Right lung (tissue), 5 donors: Measurements from ENCODE around the gene FLYWCH2. TPM values are rescaled to one million over a fixed set of nuclear protein-coding genes. Genes with fewer than 3 reads are reported as not detected.

Experiments
- DNase-seq, 2 donors: peaks; one replicate each; pipeline ENCODE4 v3.0.0-alpha.2; 2013
- polyA plus RNA-seq, 5 donors: library from polyadenylated mRNA; unstranded; fragments of 120-200 nt; gene quantifications; one replicate each; pipeline versions ENCODE4 v1.2.1 to v1.2.3, GENCODE V29; 2013; ENCODE audit warnings: inconsistent platforms in 1 of 5, low replicate concordance in 1 of 5; ENCODE audit not compliant: insufficient read length in 5 of 5, insufficient read depth in 1 of 5

FLYWCH2 gene
- polyA plus RNA-seq, 5 donors, result 14.0 to 34.9 (median 19.8) TPM

DNA sequence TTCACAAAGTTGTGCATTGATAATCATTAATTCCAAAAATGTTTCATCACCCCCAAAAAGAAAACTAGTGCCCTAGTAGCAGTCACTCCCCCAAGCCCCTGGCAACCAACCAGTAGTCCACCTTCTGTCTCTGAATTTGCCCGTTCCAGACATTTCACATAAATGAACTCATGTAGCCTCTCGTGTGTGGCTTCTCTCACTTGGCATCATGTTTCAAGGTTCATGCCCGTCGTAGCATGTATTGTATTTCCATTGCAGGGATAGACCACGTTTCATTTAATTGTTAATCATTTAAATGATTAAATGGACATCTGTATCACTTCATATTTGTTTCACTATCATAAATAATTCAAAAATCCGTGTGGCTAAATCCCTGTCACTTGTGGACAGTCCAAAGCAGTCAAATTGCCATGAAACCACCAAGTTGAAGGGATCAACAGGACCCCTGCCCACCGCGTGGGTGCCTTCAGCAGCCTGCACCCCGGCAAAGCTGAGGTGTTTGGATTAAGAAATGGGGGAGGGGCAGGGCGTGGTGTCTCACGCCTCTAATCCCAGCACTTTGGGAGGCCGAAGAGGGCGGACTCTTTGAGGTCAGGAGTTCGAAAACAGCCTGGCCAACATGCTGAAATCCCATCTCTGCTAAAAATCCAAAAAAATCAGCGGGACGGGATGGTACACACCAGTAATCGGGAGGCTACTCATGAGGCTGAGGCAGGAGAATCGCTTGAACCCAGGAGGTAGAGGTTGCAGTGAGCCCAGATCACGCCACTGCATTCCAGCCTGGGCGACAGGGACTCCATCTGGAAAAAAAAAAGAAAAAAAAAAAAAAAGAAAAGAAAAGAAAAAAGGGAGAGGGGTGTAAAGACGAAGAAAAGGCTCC is 8.7 kb upstream of the FLYWCH2 start:
- no peak for DNase-seq

- DNase-seq, result peak; percentile 63
Observed at GRCh38 chr16:2874912-2875362, 8.1 kb upstream of the FLYWCH2 start.

- DNase-seq, result no peak
Observed at GRCh38 chr16:2879854-2880508, 3.0 kb upstream of the FLYWCH2 start.

GRCh38 chr16:2881783-2882649 is 999 bp upstream of the FLYWCH2 start:
- DNase-seq, result no peak

GRCh38 chr16:2883458-2883908 is 468 bp downstream of the FLYWCH2 start:
- DNase-seq, result no peak

DNA sequence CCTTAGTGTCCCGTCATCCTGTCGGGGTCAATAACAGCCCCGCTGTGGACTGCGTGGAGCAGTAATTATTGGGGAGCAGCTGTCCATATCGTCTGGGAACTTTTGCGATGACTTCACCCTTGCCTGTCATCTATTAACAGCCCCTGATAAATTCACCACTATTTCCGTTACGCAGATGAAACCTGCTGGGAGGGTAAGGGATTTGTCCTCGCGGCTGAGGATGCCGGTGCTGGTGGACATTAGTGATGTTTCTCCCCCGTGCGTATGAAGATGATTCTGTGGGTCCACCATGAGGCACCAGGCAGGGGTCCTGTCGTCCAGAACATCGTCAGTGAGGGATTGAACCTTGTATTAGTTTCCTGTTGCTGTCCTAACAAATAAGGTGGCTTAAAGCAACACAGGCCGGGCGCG is 1.0 kb downstream of the FLYWCH2 start:
- DNase-seq, result no peak

GRCh38 chr16:2894231-2894630 is 11.2 kb downstream of the FLYWCH2 start:
- DNase-seq, result no peak

DNA sequence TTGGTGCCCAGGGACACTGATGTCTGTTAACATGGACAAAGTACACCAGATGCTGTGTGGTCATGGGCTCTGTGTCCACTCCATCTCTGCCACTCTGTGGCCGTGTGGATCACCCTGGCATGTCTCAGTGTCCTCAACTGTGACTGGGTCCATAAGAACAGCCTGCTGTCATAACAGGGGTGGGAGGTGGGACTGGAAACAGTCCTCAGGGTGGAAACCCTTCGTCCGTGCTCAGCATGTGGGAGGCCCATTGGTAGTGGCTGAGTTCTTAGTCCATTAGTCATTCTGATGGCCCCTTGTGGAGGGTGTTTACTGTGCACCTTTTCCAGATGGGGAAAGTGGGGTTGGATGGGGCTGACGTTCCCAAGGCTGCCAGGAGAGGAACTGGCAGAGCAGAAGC is 12.8 kb downstream of the FLYWCH2 start:
- no peak for DNase-seq

DNA sequence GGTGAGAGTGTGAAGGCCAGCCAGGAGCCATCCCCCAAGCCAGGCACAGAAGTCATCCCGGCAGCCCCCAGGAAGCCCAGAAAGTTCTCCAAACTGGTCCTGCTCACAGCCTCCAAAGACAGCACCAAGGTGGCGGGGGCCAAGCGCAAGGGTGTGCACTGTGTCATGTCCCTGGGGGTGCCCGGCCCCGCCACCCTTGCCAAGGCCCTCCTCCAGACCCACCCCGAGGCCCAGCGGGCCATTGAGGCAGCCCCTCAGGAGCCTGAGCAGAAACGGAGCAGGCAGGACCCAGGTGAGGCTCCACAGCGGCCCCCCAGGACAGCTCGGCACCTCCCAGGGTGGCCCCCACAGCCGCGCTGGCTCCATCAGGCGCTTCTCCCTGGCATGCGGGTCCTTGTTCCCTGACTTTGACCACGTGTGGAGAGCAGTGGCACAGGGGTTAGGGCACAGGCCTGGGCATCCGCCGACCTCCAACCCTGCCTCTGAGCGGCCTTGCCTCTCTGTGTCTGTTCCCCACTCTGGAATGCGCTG is 13.5 kb downstream of the FLYWCH2 start:
- no peak for DNase-seq

- DNase-seq, result no peak
Observed at GRCh38 chr16:2897110-2897509, 14.1 kb downstream of the FLYWCH2 start.

DNA sequence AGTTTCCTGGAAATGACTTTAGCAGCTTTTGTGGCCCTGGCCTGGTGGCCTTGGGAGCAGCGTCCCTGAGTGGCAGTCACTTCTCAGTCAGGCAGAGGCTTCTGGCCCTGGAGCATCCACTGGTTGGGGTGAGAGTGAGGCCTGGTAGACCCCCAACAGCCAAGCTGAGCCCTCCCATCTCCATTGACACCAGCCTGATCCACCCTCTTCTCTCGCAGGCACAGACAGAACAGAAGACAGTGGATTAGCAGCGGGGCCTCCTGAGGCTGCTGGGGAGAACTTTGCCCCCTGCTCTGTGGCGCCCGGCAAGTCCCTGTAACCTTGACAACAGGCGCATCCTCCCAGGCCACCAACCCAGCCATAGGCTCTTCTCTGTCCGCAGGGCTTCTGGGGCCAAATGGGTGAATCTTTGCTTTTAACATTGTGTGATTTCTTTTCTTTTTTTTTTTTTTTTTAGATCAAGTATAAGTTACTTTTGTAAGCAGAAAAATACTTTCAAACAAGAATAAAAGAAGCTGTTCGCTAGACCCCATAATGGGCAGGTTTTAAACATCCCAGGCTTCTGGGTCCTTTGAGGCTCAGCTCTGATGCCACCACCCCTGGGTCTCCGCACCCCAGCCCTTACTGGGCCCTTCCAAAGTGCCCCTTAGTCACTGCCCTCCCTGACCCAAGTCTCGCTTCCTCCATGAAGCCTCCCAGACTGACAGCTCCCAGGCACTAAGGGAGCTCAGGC is 16.0 kb downstream of the FLYWCH2 start:
- DNase-seq, result no peak

DNA sequence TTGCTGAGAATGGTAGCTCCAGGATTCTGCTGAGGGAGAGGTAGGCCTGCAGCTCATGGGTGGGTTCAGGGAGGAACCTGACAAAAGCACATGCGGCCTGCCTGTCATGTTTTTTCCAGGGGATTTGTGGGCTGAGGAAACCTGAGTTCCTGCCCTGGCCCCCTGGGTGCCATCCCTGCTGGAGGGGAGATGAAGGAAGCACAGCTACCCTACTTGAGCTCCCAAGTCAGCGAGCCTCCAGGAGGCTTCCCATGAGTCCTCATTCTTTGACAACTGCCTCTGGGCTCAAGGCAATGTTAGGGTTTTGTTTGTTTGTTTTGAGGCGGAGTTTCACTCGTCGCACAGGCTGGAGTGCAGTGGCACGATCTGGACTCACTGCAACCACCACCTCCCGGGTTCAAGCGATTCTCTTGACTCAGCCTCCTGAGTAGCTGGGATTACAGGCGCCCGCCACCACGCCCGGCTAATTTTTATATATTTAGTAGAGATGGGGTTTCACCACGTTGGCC is 16.6 kb downstream of the FLYWCH2 start:
- DNase-seq, result no peak

- DNase-seq, result no peak
Observed at GRCh38 chr16:2900526-2901075, 17.6 kb downstream of the FLYWCH2 start.

DNA sequence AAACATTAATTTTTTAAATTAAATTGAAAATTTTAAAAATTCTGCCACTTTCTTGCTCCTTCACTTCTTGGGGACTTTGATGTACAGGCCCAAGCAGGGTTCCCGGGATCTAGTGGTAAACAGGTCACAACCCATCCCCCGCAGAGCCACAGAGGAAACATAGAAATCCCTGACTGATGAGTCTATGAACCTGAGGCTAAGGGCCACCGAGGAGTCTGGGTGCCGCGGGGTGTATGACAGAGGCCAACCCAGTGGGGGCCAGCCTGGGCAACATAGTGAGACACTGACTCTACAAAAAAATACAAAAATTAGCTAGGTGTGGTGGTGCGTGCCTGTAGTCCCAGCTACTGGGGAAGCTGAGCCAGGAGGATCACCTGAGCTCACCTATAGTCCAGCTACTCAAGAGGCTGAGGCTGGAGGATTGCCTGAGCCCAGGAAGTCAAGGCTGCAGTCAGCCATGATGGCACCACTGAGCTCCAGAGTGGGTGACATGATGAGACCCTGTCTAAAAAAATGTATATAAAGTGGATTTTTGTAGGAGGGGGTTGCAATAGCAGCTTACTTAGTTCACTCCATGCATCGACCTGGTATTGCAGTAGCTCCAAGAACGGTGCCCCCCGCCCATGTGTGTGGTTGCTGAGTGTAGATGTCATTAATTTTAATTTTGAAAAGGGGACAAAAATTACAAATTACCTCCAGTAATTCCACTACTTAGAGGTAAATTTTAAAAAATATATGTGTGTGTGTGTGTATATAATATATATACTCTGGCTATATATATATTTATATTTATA is 19.5 kb downstream of the FLYWCH2 start:
- DNase-seq, result no peak

- peak; percentile 81 to 84 for DNase-seq
Observed at GRCh38 chr16:2904100-2904921, 21.3 kb downstream of the FLYWCH2 start.

- DNase-seq, result peak in 1 of 2 donors; percentile 39
Observed at GRCh38 chr16:2904922-2905240, 21.9 kb downstream of the FLYWCH2 start.

DNA sequence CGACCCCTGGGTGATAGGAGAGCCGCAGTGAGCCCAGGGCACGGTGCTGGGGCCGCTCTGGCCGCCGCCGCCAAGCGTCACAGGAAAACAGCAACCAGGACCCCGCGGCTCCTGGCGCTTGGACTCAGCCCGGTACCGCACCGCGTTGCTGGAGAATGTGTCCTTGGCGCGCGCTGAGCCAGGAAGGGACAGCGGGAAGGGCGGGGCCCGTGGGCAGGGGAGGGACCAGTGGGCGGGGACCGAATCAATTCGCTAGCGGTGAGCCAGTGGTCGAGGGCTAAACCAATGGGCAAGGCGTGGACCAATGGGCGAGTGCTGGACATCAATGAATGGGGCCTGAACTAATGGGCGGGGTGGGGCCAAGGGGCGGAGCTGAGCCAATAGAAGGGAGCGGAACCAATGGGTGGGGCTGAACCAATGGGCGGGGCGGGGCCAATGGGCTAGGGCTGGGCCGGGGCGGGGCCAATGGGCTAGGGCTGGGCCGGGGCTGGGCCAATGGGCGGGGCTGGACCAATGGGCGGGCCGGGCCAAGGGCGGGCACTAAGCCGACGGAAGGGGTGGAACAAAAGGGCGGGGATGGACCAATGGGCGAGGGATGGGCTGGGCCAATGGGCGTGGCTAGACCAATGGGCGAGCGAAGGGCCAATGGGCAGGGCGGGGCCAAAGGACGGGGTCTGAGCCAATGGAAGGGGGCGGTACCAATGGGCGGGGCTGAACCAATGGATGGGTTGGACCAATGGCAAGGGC is 22.4 kb downstream of the FLYWCH2 start:
- peak; percentile 83 to 89 for DNase-seq

GRCh38 chr16:2905988-2906387 is 23.0 kb downstream of the FLYWCH2 start:
- DNase-seq, result no peak
